ENCODE measurements around the gene GOLGA6B.
"Not testable (repeated sequence)": the region's sequence is repeated elsewhere in the genome, so short reads cannot be mapped to it uniquely, and the experiment has no call there.

The GOLGA6B gene, protein sequence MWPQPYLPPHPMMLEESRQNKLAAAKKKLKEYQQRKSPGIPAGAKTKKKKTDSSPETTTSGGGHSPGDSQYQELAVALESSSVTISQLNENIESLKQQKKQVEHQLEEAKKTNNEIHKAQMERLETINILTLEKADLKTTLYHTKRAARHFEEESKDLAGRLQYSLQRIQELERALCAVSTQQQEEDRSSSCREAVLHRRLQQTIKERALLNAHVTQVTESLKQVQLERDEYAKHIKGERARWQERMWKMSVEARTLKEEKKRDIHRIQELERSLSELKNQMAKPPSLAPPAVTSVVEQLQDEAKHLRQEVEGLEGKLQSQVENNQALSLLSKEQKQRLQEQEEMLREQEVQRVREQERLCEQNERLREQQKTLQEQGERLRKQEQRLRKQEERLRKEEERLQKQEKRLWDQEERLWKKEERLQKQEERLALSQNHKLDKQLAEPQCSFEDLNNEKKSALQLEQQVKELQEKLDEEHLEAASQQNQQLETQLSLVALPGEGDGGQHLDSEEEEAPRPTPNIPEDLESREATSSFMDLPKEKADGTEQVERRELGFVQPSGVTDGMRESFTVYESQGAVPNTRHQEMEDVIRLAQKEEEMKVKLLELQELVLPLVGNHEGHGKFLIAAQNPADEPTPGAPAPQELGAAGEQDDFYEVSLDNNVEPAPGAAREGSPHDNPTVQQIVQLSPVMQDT

DNA sequence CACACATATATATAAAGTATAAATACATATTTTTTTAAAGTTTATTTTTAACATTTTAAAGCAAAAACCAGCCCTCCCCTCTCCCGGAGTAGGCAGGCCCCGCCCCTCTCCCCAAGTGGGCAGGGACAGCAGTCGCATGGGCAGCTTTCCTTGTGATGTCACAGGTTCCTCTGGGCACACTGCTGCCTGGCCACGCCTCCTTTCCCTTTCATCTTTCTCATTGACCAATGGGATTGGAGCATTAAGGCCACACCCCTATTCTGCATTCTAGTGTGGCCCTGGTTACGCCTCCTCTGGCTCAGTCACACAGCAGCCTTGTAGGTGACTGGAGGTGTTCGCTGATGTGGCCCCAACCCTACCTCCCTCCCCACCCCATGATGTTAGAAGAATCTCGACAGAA, at the start of gene GOLGA6B:
TSS of gene GOLGA6B (plus strand) at position 301 of the 400 bp plus-strand sequence. CDS start at position 342, 41 bp downstream.
- DNase-seq (ENCODE audit: low spot score), result not testable (repeated sequence)

DNA sequence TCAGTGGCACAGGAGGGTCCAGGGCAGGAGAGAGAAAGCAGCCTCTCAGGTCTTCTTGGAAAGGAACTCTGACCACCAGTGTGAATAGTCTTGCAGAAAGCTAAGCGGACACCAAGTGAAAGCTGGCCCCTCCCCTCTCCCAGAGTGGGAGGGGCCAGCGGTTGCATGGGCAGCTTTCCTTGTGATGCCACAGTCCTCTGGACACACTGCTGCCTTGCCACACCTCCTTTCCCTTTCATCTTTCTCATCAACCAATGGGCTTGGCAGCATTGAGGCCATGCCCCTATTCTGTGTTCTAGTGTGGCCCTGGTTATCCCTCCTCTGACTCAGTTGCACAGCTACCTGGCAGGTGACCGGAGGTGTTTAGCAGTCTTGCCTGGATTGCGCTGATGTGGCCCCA, 49.7 kb upstream of the GOLGA6B start:
- peak; percentile 15 for DNase-seq (ENCODE audit: low spot score)

DNA sequence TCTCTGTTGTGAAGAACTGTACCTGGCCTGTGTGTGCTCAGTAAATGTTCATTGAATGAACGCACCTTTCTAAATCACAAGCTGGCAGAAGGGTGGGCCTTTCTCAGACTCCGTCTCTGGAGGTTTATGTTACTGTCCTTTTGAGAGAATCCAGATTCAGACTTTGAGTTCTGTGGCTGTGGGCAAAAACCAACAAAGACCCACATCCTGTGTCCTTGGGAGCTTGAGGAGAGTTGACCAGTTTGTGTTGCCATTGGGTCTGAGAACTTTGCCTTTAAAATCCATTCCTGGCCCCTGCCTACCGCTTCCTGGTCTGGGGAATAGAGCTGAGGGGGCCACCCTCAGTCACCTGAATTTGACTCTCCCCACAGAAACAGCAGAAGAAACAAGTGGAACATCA, 46.4 kb upstream of the GOLGA6B start:
- not testable (repeated sequence) for DNase-seq (ENCODE audit: low spot score)

DNA sequence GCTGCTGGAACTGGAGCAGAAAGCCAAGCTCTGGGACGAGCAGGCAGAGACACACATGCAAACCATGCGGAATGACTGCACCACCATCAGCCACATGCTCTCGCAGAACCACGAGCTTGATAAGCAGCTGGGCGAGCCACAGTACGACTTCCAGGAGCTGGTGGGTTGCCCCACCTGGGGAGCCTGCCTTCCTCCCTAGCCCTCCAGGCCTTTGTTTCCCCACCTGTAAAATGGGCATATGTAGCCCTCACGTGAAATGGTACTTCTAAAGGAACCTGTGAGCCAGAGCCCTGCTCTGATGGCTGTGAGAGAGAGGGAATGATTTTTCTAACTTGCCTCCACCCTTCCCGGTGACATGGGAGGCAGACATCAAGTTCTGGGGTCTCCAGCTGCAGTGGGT, 44.6 kb upstream of the GOLGA6B start:
- no peak for DNase-seq (ENCODE audit: low spot score)

DNA sequence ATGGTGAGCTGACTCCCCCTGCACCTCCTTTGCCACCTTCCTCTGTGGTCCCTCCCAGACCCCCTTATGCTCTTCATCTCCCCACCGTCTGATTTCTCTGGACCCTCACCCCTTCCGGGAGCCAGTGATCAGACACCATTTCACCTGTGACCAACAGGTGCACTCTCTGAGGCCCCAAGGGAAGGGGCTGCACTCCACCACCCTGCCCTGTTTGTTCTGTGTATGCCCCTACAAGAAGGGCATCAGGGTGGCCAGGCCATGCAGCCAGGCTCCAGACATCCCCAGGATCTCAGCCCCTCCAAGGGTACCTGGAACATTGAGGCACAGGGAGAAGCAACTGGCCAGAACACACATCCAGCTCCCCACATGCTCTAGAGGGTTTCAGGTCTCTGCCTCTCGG, 42.2 kb upstream of the GOLGA6B start:
- DNase-seq (ENCODE audit: low spot score), result not testable (repeated sequence)

DNA sequence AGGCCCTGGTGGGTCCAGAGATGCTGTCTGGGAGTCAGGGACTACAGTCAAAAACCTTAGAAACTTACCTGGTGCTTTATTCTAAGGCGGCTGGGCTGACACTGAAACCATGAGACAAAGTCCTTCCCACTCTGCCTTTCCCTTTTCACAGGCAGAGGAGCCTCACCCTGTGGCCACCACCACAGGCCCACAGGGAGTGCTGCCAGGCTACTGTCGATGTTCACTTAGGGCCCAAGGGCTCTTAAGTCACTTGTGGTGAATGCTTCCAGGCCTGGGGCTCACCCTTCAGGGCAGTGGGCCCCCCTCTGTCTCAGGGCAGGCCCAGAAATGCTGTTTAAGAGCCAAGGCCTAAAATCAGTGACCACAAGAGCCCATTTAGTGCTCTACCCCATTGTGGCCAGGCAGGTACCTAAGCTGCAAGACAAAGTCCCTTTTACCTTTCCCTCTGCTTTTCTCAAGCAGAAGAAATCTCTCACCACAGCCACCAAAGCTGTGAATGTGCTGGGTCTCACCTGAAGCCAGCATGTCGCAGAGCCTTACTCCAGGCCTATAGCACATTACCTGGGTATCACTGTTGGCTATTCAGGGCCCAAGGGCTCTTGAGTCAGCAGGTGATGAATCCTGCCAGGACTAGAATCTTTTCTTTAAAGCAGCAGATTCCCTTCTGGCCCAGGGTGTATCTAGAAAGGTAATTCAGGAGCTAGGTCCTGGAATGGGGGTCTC, 39.5 kb upstream of the GOLGA6B start:
- DNase-seq (ENCODE audit: low spot score), result no peak

DNA sequence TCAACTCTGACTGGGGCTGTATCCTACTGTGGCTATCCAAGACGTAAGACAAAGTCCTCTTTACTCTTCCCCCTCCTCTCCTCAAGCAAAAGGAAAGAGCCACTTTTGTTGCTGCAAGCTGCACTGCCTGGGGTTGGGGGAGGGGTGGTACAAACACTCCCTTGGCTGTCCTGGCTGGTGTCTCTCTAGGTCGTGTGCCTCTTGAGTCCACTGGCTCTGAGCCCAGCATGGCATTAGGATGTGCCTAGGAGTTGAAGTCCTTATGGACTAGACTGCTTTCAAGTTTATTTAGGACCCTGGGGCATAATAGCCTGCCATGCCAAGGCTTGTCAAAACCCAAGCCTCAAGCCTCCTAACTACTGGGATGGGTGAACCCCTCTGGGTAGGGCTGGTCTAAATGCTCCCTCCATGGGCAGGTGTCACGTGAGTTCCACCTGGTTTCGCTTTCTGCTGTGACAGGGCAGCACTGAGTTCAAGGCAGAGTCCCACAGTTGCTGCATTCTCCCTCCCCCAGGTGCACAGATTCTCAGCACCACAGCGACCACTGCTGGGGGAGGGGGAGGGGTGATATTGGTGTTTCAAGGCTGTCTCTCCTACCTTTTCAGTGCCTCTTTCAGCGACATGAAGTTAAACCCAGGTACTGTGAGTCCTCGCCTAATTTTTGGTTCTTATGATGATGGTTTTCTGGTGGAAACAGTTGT, 38.8 kb upstream of the GOLGA6B start:
- DNase-seq (ENCODE audit: low spot score), result not testable (repeated sequence)

DNA sequence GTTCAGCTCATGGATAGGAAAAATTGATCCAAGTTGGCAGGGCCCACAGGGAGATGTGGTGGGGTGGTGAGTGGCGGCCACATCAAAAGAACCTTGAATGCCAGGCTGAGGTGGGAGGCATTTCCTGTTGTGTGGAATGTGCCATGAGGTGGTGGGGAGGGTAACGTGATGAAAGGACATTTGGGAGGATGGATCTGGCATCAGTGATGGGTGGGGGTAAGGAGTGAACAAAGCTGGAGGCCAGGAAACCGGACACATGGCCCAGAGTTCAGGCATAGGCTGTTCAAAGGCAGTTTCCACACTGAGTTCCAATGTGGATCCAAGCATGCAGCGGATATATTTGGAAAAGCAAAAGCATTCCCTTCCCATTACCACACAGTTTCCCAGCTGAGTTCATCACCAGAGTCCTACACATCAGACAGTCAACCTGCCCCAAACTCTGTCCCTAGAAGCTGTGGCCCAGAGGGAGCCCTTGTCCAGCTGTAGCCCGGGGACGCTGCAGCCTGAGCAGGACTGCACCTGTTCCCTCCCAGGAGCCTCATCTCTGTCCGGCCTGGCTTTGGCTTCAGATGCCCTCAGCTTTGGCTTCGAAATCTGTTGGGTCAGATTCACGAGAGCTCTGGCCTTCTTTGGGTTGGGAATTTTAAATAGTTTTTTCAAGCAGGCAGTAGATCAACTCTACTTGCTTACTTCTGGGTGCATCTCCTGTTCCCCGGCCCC, 37.8 kb upstream of the GOLGA6B start:
- DNase-seq (ENCODE audit: low spot score), result no peak

DNA sequence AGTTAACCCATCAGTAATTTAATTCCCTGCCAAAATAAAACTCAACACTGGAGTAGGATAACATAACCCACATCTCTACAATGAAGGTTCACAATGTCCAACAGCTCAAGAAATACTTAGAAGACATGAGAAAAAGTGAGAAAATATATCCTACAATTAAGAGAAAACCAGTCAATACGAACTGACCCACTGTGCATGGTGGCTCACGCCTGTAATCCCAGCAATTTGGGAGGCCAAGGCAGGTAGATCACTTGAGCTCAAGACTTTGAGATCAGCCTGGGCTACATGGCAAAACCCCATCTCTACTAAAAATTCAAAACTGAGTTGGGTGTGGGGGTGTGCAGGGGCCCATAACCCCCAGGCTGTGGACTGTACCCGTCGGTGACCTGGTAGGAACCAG, 30.6 kb upstream of the GOLGA6B start:
- DNase-seq (ENCODE audit: low spot score), result not testable (repeated sequence)

DNA sequence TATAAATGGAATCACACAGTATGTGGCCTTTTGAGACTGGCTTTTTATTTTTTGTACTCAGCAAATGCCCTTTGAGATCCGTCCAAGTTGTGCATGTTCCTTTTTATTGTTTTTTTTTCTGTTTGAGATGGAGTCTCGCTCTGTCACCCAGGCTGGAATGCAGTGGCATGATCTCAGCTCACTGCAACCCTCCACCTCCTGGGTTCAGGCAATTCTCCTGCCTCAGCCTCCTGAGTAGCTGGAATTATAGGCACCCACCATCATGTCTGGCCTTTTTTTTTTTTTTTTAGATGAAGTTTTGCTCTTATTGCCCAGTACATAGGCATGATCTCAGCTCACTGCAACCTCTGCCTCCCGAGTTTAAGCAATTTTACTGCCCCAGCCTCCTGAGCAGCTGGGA, 28.3 kb upstream of the GOLGA6B start:
- not testable (repeated sequence) for DNase-seq (ENCODE audit: low spot score)

DNA sequence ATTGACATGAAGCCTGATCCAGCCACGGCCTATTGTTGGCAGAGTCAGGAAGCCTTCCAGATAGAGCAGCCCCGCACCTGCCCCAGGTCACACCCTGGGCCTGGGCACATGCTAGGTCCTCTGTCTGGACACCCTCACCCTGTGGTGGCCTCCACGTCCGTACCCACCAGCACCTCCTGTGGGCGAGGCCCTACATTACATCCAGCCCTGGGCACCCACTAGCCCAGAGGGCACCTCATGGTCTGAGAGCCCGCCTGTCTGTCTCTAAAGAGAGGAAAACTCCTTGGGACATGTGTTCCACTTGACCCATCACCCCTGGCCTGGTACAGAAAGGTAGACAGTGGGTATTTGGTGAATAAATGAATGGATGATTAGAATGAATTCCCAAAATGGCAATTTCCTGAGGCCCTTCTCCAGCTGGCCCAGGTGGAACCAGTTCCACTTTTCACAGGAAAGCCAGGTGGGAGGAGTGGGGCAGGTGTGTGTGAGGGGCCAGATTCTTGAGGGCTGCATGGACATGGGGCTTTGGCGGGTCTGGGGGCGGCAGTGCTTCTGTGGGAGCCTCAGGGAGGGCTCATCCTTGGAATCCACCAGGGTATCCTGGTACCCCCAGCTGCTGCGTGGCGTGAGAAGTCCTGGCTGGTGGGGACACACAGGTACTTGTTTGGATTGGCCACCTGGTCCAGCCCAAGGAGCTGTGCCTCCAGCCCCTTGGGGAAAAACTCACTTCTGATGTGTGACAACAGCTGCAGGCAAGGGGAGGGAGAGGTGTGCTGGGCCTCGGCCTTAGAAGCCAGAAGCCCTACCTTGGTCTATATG, 26.0 kb upstream of the GOLGA6B start:
- not testable (repeated sequence) for DNase-seq (ENCODE audit: low spot score)

DNA sequence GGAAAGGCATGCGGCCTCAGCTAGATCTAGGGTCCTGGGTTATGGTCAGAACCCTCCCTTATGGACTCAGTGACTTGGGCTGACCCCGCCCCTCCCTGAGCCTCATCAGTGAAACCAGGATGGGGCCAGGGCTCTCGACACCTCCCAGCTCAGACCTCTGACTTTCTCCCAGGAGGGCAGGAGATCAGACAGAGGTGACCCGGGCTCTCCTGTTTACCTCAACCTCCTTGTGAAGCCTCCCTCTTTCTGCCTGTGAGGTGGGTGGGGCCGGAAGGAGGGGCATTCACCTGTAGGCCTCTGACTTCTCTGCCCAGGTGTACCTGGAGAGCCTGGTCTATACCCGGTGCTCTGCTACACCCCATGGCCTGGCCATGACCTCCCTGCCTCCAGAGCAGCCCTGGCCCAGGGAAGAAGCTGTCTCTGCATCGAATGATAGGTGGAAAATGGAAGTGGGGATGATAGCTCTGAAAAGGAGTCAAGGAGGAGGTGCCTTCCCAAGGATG, 25.4 kb upstream of the GOLGA6B start:
- not testable (repeated sequence) for DNase-seq (ENCODE audit: low spot score)

DNA sequence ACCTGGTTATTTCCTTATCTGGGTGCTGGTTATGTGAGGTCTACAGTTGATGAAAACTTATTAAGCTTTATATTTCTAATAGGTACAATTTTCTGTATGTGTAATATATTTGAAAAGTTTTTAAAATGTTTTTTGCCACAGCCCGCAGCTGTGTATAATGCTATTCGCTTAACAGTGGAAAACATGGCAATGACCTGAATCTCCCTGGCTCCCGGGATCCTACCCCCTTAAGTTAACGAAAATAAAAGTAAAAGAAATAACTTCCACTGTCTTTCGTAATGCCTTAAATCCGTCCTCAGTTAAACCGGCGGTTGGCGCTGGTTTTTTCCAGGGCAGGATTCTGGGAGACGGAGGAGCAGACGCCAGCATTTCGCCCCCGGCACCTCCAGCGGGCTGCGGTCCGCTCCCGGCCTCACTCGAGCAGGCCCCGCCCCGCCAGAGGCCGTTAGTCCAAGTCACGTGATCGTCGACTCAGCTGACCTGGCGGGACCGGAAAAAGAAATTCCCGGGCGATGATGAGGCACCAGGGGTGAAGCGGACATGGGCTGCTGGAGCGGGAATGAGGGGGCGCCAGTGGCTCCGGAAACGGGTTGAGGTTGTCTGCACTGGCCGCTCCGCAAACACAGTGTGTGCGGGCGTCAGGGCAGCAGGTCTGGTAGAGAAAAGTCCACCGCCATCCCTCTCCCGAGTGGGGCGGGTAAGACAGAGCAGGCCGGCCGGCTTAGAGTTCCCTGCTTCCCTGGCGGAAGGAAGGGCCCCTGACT, 17.8 kb upstream of the GOLGA6B start:
- not testable (repeated sequence) for DNase-seq (ENCODE audit: low spot score)

DNA sequence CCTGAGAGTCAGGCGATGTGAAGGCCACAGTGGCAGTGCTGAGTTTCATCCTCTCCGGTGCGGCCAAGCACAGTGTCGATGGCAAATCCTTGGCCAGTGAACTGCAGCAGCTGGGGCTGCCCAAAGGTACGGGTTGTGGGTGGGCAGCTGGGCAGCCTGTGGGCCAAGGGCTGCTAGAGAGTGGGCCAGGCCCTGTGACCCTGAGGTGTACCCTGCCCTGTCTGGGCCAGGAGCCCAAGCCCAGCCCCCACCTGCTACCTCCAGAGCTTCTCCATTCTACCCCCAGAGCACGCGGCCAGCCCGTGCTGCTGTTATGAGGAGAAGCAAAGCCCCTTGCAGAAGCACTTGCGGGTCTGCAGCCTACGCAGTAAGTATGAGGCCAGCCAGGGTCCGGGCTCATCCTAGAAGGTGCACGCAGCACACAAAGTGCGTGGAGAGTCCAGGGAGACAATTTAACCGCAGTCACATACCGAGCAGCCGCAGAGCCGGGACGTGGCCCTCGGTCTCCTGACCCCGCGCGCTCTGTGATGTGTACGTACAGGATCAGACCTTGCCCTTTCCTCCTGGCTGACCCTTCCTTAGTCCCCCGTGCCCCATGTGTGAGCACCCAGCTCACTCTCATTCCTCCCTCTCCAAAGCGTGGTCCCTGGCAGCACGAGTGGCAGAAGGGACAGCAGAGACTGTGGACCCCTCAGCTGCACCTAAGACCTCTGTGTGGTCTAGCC, 14.6 kb upstream of the GOLGA6B start:
- DNase-seq (ENCODE audit: low spot score), result not testable (repeated sequence)

DNA sequence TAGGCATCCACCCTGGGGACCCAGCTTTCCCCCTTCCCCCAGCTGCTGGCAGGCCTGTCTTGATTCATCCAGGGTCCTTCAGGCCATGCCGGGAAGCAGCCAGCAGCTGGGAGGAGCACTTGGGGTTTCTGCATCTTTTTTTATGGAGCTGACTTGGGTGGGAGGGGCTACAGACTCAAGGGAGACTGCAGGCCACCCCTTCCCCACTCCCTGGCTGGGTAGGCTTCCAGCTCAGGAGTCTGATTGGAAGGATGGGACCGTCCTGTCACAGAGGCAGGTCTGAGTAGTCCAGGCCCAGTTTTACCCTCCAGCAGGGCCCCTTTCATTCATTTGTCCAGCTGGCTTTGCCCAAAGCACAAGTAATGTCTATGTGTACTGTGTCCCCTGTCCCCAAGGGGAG, 12.2 kb upstream of the GOLGA6B start:
- DNase-seq (ENCODE audit: low spot score), result not testable (repeated sequence)

DNA sequence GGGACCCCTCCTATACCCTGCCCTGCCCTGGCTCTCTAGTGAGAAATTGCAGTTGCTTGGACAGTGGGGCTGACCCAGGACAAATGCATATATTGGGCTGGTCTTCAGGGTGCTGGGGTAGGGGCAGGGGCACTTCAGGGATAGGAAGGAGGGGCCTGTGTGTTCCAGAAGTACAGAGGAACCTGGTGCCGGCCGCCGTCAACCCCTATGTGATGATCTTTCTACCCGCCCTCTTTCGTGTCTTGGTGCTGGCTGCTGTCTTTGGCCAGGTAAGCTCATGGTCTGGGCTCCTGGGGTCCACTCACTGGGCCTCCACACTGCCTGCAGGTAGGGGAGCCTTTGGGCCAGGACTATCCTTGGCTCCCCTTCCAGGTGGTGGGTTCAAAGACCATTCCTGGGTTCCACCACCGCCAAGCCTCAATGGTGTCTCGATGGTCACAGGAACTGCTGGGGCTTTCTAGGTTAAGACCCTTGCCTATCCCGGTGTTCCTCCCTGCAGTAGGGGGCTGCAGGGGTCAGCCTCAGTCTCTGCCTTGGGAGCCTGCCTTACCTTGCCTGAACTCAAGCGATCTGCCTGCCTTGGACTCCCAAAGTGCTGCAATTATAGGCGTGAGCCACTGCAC, 5.8 kb upstream of the GOLGA6B start:
- DNase-seq (ENCODE audit: low spot score), result not testable (repeated sequence)

DNA sequence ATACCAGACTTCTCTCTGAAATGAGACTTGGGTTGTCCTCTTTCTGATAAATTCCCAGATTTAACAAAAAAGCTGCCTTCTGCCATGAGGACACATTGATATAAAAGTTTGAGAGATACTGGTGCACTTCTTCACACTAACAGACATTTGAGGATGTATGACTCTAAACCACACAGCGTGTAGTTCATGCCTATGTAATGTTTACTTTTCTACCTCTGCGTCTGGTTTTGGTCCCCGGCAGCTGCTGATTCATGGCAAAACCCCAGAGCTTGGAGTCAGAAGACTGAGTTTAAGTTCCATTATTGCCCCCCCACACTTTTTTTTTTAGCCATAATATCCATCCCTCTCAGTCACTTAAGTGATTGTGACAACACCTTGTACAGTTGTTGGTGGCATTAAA, 1.5 kb downstream of the GOLGA6B start:
- DNase-seq (ENCODE audit: low spot score), result not testable (repeated sequence)

DNA sequence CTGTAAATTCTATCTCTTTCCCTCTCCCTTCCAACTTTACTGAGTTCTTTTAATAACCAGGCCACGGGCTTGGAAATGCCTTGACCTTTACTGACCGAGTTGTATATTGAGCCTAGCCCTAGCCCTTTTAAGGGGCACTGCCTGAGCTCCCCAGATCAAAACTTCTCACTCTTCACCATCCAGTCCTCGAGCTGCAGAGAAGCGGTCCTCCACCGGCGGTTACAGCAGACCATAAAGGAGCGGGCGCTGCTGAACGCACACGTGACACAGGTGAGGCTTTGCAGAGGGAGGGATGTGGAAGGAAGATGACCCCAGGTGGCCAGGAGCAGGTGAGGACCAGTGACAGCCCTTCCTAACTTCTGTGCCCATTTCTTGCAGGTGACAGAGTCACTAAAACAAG, 6.6 kb downstream of the GOLGA6B start:
- not testable (repeated sequence) for DNase-seq (ENCODE audit: low spot score)
